T-cell (primary cell): Measurements from ENCODE around the gene HS6ST3. TPM values are rescaled to one million over a fixed set of nuclear protein-coding genes. Genes with fewer than 3 reads are reported as not detected.

ENCODE experiments used
- ATAC-seq, 4 experiments: fragments of 200-7000 bp in 3 of 4; fragments of 150-1000 bp in 1 of 4; cut with Tn5 transposase; replicated peaks in 1 of 4; 1 replicate in 3 of 4; 2 replicates in 1 of 4; pipeline ENCODE4 v1.10.0; 2021; ENCODE audit warnings: moderate library complexity in 3 of 4, mild to moderate bottlenecking in 2 of 4, moderate number of reproducible peaks in 1 of 4
- CTCF ChIA-PET, 2 donors: fragments of 300-600 bp; sonication (Branson Sonifier 250); formaldehyde crosslinking; loops; one replicate each; lab custom pipeline; 2022; ENCODE audit warnings: antibody characterized with exemption in 2 of 2; lab: Charles Lee
- POLR2A ChIA-PET, 2 donors: fragments of 300-600 bp; sonication (Branson Sonifier 250); formaldehyde crosslinking; loops; one replicate each; lab custom pipeline; 2022; ENCODE audit warnings: antibody characterized with exemption in 2 of 2; lab: Charles Lee
- DNase-seq, 35 experiments: peaks; one replicate each; pipeline versions ENCODE4 v3.0.0 to v3.0.0-alpha.2; 2013 to 2023
- H3K27ac ChIP-seq: one replicate; pipeline ENCODE4 v1.5.1; 2013; ENCODE audit warnings: low read length
- H3K27me3 ChIP-seq, 2 experiments: replicated peaks in 1 of 2; 1 replicate in 1 of 2; 2 replicates in 1 of 2; pipeline versions ENCODE4 v1.6.1 to v1.7.0; 2013; ENCODE audit warnings: low read length in 1 of 2, mixed read lengths in 1 of 2; ENCODE audit not compliant: control insufficient read depth in 2 of 2, insufficient read depth in 2 of 2; ENCODE audit errors: extremely low read depth in 1 of 2
- H3K36me3 ChIP-seq, 2 donors: 1 replicate in 1 of 2; 2 replicates in 1 of 2; pipeline versions ENCODE4 v1.6.1 to v1.7.0; 2013; ENCODE audit warnings: low read length in 1 of 2; ENCODE audit not compliant: control insufficient read depth in 2 of 2, insufficient read depth in 1 of 2; ENCODE audit errors: extremely low read depth in 1 of 2
- H3K4me1 ChIP-seq, 2 experiments: 1 replicate in 1 of 2; 2 replicates in 1 of 2; pipeline versions ENCODE4 v1.6.1 to v1.7.0; 2013; ENCODE audit warnings: low read length in 2 of 2, mixed read lengths in 1 of 2; ENCODE audit not compliant: insufficient read depth in 2 of 2, control insufficient read depth in 1 of 2; ENCODE audit errors: extremely low read depth in 1 of 2
- H3K4me3 ChIP-seq, 2 donors: 1 replicate in 1 of 2; 2 replicates in 1 of 2; pipeline versions ENCODE4 v1.5.1 to v1.7.0; 2013; ENCODE audit warnings: mild to moderate bottlenecking in 2 of 2, low read length in 1 of 2, moderate library complexity in 1 of 2; ENCODE audit not compliant: control insufficient read depth in 1 of 2; ENCODE audit errors: extremely low read depth in 1 of 2
- H3K9me3 ChIP-seq: 2 replicates; pipeline ENCODE4 v1.7.0; 2013
- H3K27ac Mint-ChIP-seq, 2 donors: one replicate each; pipeline ENCODE4 v1.8.0; 2020 to 2021; ENCODE audit warnings: mild to moderate bottlenecking in 2 of 2, mixed read lengths in 2 of 2
- H3K27me3 Mint-ChIP-seq, 2 donors: one replicate each; pipeline ENCODE4 v1.8.0; 2021 to 2022; ENCODE audit warnings: mixed read lengths in 2 of 2
- H3K36me3 Mint-ChIP-seq: one replicate; pipeline ENCODE4 v1.8.0; 2021; ENCODE audit warnings: mixed read lengths
- H3K4me1 Mint-ChIP-seq, 3 donors: one replicate each; pipeline ENCODE4 v1.8.0; 2020 to 2022; ENCODE audit warnings: mixed read lengths in 3 of 3, mild to moderate bottlenecking in 1 of 3
- H3K4me3 Mint-ChIP-seq, 3 donors: one replicate each; pipeline ENCODE4 v1.8.0; 2020 to 2022; ENCODE audit warnings: mild to moderate bottlenecking in 3 of 3, mixed read lengths in 3 of 3, moderate library complexity in 3 of 3
- H3K9me3 Mint-ChIP-seq, 3 donors: one replicate each; pipeline ENCODE4 v1.8.0; 2020 to 2022; ENCODE audit warnings: mixed read lengths in 3 of 3
- WGBS: methylation state at CpG from one replicate; pipeline ENCODE4 v1.1.5; 2013; ENCODE audit warnings: missing lambda C conversion rate; ENCODE audit not compliant: insufficient coverage; 5-methylcytosine and 5-hydroxymethylcytosine counted together
- total RNA-seq, 35 experiments: library from RNA in 6 of 35; stranded (reverse) in 6 of 35; fragments of 120-200 nt in 1 of 35; gene quantifications; one replicate each; pipeline versions ENCODE4 v1.2.1 to v1.2.4 and lab custom pipeline; 2013 to 2026

HS6ST3 gene
- total RNA-seq, 5 donors from 2014 or later (not counting 1 experiment from before 2014, with no cell fraction given): not detected

- Mint-ChIP-seq H3K27me3 (no peaks in the 10 kb centered on the region), H3K4me3 (no peak overlapping the region), H3K27ac (no peak overlapping the region), H3K36me3 (no peaks in the 10 kb centered on the region), H3K4me1 (peaks cover 0 to 1% (median 0%) of the 10 kb centered on the region in 3 donors), H3K9me3 (peaks cover 9 to 14% (median 11%) of the 10 kb centered on the region in 3 donors)
- WGBS: no CpG with 5 or more reads among the region's 4 CpGs
- H3K27ac ChIP-seq: no peak overlapping the region
- ATAC-seq (no peak), DNase-seq (no peak)
- H3K4me1 ChIP-seq: no peaks in the 10 kb centered on the region
- H3K9me3 ChIP-seq: no peaks in the 10 kb centered on the region
- no peaks in the 10 kb centered on the region for H3K36me3 ChIP-seq
- ChIA-PET CTCF (interaction anchor here in 1 of 2 donors (0.6 to 1.0 kb wide), 2 partner anchors 797 to 799 kb away, joined by 3 read pairs; no protein-coding TSS in a partner anchor), POLR2A (no interaction called here)
- H3K4me3 ChIP-seq: no peak overlapping the region
- no peaks in the 10 kb centered on the region for H3K27me3 ChIP-seq
Measured at GRCh38 chr13:96817336-96817941, 727.5 kb downstream of the HS6ST3 start.

DNA sequence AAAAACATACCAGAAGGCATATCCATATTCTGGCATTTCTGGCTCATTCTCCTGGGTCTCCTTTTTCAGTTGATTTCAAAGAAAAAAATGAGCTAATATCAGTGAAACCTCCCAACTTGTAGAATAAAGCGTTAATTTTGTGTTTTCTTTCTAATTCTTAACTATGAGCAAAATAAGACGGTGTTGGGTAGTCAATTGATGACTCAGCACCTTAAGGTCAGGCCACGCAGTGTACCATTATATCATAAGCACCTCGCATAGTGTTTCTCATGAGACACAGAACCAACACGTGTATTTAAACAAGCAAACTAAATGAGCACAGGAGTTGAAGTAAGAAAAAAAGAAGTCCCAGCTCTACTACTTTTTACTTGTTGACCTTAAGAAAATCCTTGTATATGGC is 729.5 kb downstream of the HS6ST3 start:
- CTCF ChIA-PET: no interaction called here
- peaks cover 3 to 9% (median 8%) of the 10 kb centered on the region in 3 donors for H3K9me3 Mint-ChIP-seq
- Histone ChIP-seq H3K9me3 (no peaks in the 10 kb centered on the region), H3K4me3 (no peak overlapping the region), H3K4me1 (no peaks in the 10 kb centered on the region), H3K27me3 (no peaks in the 10 kb centered on the region), H3K27ac (no peak overlapping the region), H3K36me3 (no peaks in the 10 kb centered on the region)
- no peaks in the 10 kb centered on the region for H3K27me3 Mint-ChIP-seq
- peaks cover 0 to 1% (median 0%) of the 10 kb centered on the region in 3 donors for H3K4me1 Mint-ChIP-seq
- H3K36me3 Mint-ChIP-seq: no peaks in the 10 kb centered on the region
- H3K27ac Mint-ChIP-seq: no peak overlapping the region
- no CpG with 5 or more reads among the region's 5 CpGs for WGBS
- POLR2A ChIA-PET: no interaction called here
- no peak for DNase-seq
- H3K4me3 Mint-ChIP-seq: no peak overlapping the region
- no peak for ATAC-seq

GRCh38 chr13:96821381-96821780 is 731.5 kb downstream of the HS6ST3 start:
- Histone ChIP-seq H3K27ac (no peak overlapping the region), H3K27me3 (no peaks in the 10 kb centered on the region), H3K9me3 (no peaks in the 10 kb centered on the region), H3K4me3 (no peak overlapping the region), H3K4me1 (no peaks in the 10 kb centered on the region), H3K36me3 (no peaks in the 10 kb centered on the region)
- ATAC-seq: no peak
- DNase-seq: no peak
- POLR2A ChIA-PET: no interaction called here
- Mint-ChIP-seq H3K27ac (no peak overlapping the region), H3K9me3 (no peaks in the 10 kb centered on the region), H3K4me1 (peaks cover 0 to 1% (median 0%) of the 10 kb centered on the region in 3 donors), H3K27me3 (no peaks in the 10 kb centered on the region), H3K36me3 (no peaks in the 10 kb centered on the region), H3K4me3 (no peak overlapping the region)
- WGBS: no CpG with 5 or more reads among the region's 1 CpG
- CTCF ChIA-PET: no interaction called here

- DNase-seq: no peak
- H3K27ac ChIP-seq: no peak overlapping the region
- 83% methylated on average over 9 of the region's 9 CpGs for WGBS
- H3K4me3 Mint-ChIP-seq: no peak overlapping the region
- no peaks in the 10 kb centered on the region for H3K36me3 ChIP-seq
- ChIA-PET CTCF (no interaction called here), POLR2A (no interaction called here)
- H3K9me3 ChIP-seq: no peaks in the 10 kb centered on the region
- no peak for ATAC-seq
- H3K9me3 Mint-ChIP-seq: no peaks in the 10 kb centered on the region
- H3K4me1 ChIP-seq: no peaks in the 10 kb centered on the region
- peaks cover 0 to 1% (median 0%) of the 10 kb centered on the region in 3 donors for H3K4me1 Mint-ChIP-seq
- H3K27ac Mint-ChIP-seq: no peak overlapping the region
- no peaks in the 10 kb centered on the region for H3K36me3 Mint-ChIP-seq
- H3K27me3 ChIP-seq: no peaks in the 10 kb centered on the region
- no peaks in the 10 kb centered on the region for H3K27me3 Mint-ChIP-seq
- no peak overlapping the region for H3K4me3 ChIP-seq
Measured at GRCh38 chr13:96821971-96822370, 732.1 kb downstream of the HS6ST3 start.

- peaks cover 0 to 1% (median 0%) of the 10 kb centered on the region in 3 donors for H3K4me1 Mint-ChIP-seq
- H3K36me3 Mint-ChIP-seq: no peaks in the 10 kb centered on the region
- no peak overlapping the region for H3K27ac Mint-ChIP-seq
- H3K4me3 ChIP-seq: no peak overlapping the region
- H3K27ac ChIP-seq: no peak overlapping the region
- H3K36me3 ChIP-seq: no peaks in the 10 kb centered on the region
- POLR2A ChIA-PET: no interaction called here
- H3K9me3 Mint-ChIP-seq: no peaks in the 10 kb centered on the region
- H3K4me1 ChIP-seq: no peaks in the 10 kb centered on the region
- ATAC-seq (no peak), DNase-seq (no peak)
- CTCF ChIA-PET: interaction anchor here in 1 of 2 donors (0.6 kb wide), 1 partner anchor 194 kb away, joined by 3 read pairs; no protein-coding TSS in a partner anchor
- H3K27me3 ChIP-seq: no peaks in the 10 kb centered on the region
- no peaks in the 10 kb centered on the region for H3K9me3 ChIP-seq
- no peak overlapping the region for H3K4me3 Mint-ChIP-seq
- no peaks in the 10 kb centered on the region for H3K27me3 Mint-ChIP-seq
Measured at GRCh38 chr13:96822895-96823294, 733.0 kb downstream of the HS6ST3 start.

DNA sequence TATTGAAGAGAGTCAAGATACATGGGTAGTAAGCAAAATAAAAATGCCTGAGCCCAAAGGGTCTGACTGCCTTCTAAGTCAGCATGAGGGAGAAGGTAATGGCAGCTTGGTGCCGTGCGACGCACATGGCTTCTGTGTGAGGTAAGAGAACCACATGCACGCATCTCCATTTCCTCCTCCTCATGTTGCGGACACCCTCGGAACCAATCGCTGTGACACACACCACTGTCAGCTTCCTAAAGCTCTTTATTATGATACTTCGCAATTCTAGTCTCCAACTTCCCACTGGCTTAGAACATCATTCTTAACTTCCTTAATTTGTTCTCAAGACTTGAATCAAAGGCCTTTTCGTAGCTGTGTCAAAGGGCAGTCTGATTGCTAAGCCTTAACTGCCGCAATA is 734.2 kb downstream of the HS6ST3 start:
- ChIA-PET POLR2A (interaction anchor here in 1 of 2 donors (0.5 kb wide), 1 partner anchor 1473 kb away, joined by 5 read pairs; no protein-coding TSS in a partner anchor), CTCF (interaction anchor here (0.5 to 0.6 kb wide), 2 partner anchors 32 to 169 kb away, joined by 3 to 5 read pairs; no protein-coding TSS in a partner anchor)
- no peaks in the 10 kb centered on the region for H3K27me3 Mint-ChIP-seq
- H3K36me3 Mint-ChIP-seq: no peaks in the 10 kb centered on the region
- DNase-seq: no peak
- no peaks in the 10 kb centered on the region for H3K9me3 ChIP-seq
- no peaks in the 10 kb centered on the region for H3K36me3 ChIP-seq
- 78% methylated on average over 8 of the region's 10 CpGs for WGBS
- no peak overlapping the region for H3K4me3 ChIP-seq
- H3K4me1 Mint-ChIP-seq: peaks cover 0 to 1% (median 0%) of the 10 kb centered on the region in 3 donors
- H3K9me3 Mint-ChIP-seq: no peaks in the 10 kb centered on the region
- no peak overlapping the region for H3K27ac Mint-ChIP-seq
- no peaks in the 10 kb centered on the region for H3K4me1 ChIP-seq
- no peaks in the 10 kb centered on the region for H3K27me3 ChIP-seq
- no peak overlapping the region for H3K27ac ChIP-seq
- H3K4me3 Mint-ChIP-seq: no peak overlapping the region
- no peak for ATAC-seq
